CD4-positive, alpha-beta T cell treated with Interleukin-4 for 1 hour (primary cell): ENCODE results near the gene MAP3K7.

Experiments used
- DNase-seq, 2 donors: peaks; one replicate each; pipeline ENCODE4 v3.0.0-alpha.2; 2020 to 2022

MAP3K7 gene

DNA sequence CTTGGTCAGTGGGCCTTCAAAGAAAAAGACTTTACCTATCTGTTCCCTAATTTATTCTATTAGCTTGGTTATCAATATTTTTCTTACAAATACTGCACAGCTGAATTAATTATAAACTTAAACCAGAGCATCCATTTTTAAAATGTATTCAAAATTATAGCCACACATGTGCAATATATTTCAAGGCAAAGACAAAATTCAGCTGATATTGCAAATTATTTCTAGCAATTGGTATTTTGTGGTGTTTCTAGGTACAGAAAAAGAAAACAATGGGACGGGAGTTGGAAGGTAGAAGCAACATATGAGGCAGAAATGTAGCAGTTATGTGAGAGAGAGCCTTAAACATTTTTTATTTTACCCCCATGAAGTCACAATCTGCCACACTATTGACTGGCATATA, 64.9 kb downstream of the MAP3K7 start:
- DNase-seq, result no peak

- no peak for DNase-seq
These were observed 70.7 kb downstream of the MAP3K7 start for GRCh38 chr6:90516074-90516660.

- no peak for DNase-seq
These were observed 72.4 kb downstream of the MAP3K7 start for GRCh38 chr6:90514496-90514895.

GRCh38 chr6:90508753-90509152, 78.1 kb downstream of the MAP3K7 start:
- no peak for DNase-seq

DNA sequence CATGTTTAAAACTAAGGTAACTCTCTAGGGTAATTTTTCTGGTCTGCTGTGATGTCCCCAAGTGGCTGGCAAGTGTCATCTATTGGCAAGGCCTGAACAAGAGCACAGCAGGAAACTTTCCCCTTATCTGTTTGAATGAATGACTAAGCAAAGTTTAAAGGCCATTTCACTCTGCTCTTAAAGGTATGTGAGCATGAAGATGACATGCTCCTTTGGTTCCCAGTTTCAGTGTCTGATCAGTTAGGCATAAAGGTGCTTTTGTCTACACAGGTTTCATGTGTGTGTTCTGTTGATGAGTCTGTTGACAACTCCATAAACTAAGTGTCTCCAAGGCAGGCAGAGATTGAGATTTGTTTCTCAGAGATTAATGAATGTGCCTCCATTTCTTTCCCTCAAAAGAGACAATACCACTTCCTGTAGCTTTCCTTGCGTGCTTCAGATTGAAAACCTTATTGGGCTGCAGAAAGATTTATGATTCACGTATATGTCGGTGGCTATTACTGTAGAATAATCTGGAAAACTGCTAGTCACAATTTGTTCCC, 83.9 kb downstream of the MAP3K7 start:
- DNase-seq, result no peak

DNA sequence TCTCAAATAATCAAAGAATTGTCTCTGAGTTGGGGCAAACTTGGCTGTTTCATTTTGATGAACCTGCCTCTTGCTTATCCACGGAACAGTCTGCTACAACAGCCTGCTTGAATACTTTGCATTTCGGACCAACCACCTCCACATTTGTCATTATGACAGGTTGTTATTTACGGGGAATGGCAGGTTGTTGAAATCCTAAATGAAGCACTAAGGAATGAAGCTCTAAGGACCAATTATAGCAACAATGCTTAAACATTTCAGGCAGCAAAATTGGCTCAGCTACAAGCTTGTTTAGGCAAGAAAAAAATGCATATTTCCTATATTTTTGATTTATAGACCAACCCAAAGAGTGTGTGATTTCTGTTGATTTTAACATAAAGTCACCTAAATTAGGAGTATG, 84.5 kb downstream of the MAP3K7 start:
- DNase-seq, result no peak

- DNase-seq, result no peak
These were observed 86.4 kb downstream of the MAP3K7 start for GRCh38 chr6:90500458-90500857.

DNA sequence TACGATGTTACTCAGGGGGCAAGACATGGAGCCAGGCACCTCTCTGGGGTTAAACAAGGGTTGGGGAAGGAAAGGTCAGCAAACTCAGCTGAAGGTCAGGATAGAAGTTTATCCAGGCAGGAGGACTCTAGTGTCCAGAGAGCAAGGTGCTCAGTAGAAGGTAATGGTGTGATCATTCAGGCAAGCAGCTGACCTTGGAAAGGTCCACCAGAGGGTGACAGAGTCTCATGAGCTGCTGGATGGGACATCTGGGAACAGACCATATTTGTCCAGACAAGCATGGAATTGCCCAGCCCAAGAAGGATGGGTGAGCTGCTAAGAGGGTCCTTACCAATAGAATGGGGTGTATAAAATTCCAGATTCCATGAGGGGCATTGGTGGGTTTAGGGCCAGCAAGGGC, 89.5 kb downstream of the MAP3K7 start:
- no peak for DNase-seq

GRCh38 chr6:90496258-90497016, 90.4 kb downstream of the MAP3K7 start:
- DNase-seq, result no peak

DNA sequence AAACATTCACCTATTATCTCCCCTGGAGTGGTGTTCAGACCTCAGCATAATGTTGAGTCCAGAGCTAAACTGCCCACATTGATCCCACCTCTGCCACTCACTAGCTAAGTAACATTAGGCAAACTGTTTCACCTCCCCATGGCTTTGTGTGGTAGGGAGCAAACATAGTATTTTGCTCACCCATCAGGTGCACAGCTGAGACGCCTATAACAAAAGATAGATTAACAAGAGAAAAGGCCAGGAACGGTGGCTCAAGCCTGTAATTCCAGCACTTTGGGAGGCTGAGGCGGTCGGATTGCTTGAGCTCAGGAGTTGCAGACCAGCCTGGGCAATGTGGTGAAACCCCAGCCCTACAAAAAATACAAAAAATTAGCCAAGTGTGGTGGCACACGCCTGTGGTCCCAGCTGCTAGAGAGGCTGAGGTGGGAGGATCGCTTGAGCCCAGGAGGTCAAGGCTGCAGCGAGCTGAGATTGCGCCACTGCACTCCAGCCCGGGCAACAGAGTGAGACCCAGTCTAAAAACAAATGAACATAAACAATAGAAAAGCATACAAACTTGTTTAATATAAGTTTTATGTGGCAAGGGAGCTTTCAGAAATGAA, 91.6 kb downstream of the MAP3K7 start:
- DNase-seq, result no peak

DNA sequence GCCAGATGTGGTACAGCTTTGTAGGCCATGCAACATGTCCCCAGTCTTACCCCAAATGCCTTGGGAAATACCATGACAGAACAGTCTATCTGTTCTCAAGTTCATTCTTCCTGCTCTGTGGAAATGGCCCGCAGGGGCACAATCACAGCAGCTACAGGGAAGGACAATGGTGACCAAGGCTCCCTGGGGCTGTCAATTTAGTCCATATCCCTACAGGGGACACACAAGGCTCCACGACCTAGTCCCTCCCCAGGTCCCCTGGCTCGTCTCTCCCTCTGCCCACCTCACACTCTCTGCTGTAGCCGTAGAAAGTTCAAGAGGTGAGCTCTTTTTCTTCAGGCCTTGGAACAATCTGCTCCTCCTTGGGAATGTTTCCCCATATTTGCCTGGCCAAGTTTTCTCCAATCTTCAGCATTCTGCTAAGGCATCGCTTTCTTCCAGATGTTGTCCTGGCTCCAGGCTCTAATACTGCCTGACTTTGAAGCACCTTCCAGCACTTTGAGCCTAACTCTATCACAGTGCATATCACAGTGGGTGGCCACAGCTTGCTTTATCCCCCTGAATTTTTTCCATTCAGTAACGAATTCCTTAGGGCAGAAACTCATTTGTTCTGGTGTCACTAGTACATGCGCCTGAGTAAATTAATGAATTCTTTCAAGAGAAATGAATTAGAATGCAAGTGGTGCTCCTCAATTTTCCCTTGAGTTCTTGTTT, 92.6 kb downstream of the MAP3K7 start:
- no peak for DNase-seq

DNA sequence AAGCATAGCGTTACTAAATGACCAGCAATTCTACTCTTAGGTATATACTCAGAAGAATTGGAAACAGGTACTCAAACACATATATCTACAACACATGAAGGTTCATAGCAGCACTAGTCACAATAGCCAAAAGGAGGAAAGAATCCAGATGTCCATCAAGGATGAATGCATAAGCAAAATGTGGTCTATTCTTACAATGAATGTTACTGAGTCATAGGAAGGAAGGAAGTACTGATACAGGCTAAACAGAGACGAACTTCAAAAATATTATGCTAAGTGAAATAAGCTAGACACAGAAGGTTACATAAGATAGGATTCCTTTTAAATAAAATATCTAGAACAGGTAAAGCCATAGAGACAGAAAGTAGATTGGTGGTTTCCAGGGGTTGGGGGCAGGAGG, 93.5 kb downstream of the MAP3K7 start:
- DNase-seq, result no peak

DNA sequence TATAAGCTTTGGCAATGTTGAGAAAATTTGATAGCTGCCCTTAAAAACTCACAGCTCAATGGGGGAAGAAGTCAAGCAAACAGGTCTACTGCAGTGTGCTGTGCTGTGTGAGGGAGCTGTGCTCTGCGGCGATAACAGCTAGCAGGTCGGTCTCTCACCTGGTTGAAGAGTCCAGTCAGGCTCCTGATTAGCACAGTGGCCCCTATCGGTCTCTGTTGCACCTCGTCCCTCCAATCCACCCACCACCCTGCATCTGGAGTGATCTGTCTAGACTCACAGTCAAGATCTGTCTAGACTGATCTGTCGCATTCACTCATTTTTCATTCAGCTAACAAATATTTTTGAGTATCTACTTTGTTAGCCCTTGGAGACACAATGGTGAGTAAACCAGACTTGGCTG, 94.1 kb downstream of the MAP3K7 start:
- DNase-seq, result no peak

GRCh38 chr6:90492369-90492768, 94.5 kb downstream of the MAP3K7 start:
- no peak for DNase-seq

- no peak for DNase-seq
These were observed 96.7 kb downstream of the MAP3K7 start for GRCh38 chr6:90490030-90490716.

GRCh38 chr6:90488816-90489215, 98.1 kb downstream of the MAP3K7 start:
- no peak for DNase-seq

DNA sequence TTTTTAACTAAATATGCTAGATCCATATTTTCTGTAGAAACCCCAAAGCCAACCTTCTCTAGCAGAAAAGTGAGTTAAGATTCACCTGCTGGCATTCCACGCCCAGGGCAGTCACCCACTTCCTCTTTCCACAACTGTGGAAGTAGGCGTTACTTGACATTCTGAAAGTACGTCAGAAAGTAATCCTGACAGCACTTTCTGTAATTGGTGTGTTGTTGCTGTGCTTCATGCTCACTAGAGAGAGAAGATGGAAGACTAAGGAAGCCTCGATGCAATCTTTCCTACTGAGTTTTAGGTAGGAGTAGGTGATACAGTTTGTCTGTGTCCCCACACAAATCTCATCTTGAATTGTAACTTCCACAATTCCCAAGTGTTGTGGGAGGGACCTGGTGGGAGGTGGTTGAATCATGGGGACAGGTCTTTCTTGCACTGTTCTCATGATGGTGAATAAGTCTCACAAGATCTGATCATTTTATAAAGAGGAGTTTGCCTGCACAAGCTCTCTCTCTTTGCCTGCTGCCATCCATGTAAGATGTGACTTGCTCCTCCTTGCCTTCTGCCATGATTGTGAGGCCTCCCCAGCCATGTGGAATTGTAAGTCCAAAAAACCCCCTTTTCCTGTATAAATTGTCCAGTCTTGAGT, 101.1 kb downstream of the MAP3K7 start:
- no peak for DNase-seq

DNA sequence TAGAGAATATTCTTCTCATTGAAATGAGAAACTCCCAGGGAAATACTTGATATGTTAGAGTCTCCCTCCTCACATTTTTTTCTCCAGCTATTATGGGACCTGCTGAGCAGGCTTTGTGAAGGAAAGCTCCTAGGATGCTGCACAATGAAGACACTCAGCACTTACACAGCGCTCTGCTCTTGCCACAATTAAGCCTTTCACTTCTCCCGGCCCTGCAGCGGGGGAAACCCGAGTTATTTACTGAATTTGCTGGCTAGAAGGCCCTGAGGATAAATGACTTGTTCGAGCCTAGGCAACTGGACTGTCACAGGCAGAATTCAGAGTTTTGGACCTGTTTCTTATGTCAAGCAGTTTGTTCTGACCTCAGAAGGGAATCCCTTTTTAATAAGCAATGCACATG, 102.0 kb downstream of the MAP3K7 start:
- DNase-seq, result no peak

GRCh38 chr6:90484385-90484784, 102.5 kb downstream of the MAP3K7 start:
- no peak for DNase-seq

DNA sequence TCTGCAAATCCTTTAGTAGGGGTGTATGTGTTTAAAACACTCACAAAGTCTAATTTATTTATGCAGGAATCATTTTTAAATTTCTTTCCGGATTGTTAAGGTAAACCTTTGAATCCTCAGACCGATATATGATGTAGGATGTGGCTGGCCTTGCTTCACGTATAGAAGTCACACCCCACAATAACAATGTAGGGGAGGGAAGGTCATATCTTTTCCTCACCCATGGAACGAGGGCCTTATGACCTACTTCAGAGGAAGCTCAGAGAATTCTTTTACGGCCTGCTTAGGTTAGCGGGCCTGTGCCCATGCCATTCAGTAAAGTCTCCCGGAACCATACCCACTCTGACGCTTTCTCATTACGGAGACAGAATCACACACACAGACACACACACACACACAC, 102.9 kb downstream of the MAP3K7 start:
- no peak for DNase-seq

DNA sequence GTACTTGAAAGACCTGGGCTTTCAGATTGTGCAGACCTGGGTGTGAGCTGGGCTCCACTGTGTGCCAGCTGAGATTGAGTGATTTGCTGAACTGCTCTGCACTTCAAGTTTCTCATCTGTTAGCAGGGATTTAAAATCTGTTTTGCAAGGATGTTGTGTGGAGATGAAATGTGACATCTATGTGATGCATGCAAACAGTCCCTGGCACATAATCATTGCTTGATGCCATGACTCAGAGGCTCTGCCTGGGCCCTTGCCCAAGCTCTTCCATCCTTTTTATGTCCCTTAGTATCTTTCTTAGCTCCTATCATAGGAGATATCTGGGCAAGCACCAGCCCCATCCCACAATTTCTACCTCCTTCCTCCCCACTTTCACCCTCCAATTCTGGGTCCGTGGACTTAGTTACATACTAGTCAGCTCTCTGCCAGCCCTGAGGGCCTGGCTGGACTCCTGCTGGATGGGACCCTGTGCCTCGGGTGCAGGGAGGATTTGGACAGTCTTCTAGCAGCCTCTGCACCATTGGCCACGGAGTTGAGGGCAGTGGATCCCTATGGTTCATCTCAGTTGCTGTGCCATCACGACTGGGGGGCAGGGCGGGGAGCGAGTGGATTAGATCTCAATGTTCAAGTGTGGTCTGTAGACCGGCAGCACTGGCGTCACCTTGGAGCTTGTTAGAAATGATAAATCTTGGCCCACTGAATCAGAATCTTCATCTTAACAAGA, 103.6 kb downstream of the MAP3K7 start:
- DNase-seq, result no peak

DNA sequence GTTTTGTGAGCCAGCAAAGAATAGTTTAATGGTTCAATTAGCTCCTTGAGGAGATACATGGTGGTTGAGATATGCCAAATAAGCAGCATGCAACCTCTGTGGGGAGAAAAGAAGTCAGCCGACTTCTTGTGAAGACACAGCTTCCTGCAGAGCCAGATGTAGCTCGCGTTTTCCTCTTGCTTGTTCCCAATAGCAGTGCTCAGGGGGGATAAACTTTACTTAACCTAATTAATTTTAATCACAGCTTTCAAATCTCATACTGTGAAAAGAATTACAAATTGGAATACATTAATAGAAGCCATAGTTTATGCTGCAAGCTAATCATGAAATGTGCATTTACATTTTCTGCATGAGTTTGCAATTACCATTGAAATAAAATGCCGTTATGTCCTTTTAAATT, 106.2 kb downstream of the MAP3K7 start:
- DNase-seq, result no peak
